ENCODE measurements around the gene SUGT1. TPM values are rescaled to one million over a fixed set of nuclear protein-coding genes. Genes with fewer than 3 reads are reported as not detected.

Gene SUGT1
- total and polyA plus RNA-seq, 2 of the 13 experiments (the other 11 are each of a cell fraction or from before 2014, with no cell fraction given), result 23.1 to 71.2 TPM

GRCh38 chr13:52652196-52652979 is at the start of gene SUGT1 (continued):
- TF ChIP-seq ZBTB40 (IDR thresholded peaks at IDR 0.05) (no peak; the same call in 1 of the 2 replicates), ZBTB40 (CRISPR knock-in tag; IDR thresholded peaks at IDR 0.05) (0 out of 2 replicates have a peak, but pooled peaks have one; percentile 38), HNF4G (IDR thresholded peaks at IDR 0.05; ENCODE audit: borderline replicate concordance, low read depth, low read length) (no peak; the same call in 1 of the 2 replicates), HNF4G (CRISPR knock-in tag; IDR thresholded peaks at IDR 0.05; ENCODE audit: borderline replicate concordance, low read depth) (no peak; the same call in 1 of the 2 replicates), ZNF687 (CRISPR knock-in tag; IDR thresholded peaks at IDR 0.05) (peak; percentile 96), UBTF (CRISPR knock-in tag; IDR thresholded peaks at IDR 0.05) (peak; percentile 100), ZNF34 (CRISPR knock-in tag; IDR thresholded peaks at IDR 0.05; ENCODE audit: borderline replicate concordance) (no peak), SP2 (CRISPR knock-in tag; IDR thresholded peaks at IDR 0.05) (no peak)
